Natural killer cell (primary cell): ENCODE data around the gene C12orf76. TPM values are rescaled to one million over a fixed set of nuclear protein-coding genes. Genes with fewer than 3 reads are reported as not detected.
"Not testable (repeated sequence)": the region's sequence is repeated elsewhere in the genome, so short reads cannot be mapped to it uniquely, and the experiment has no call there.

Experiments
- ATAC-seq, 3 donors: fragments of 150-1000 bp in 2 of 3; fragments of 200-7000 bp in 1 of 3; cut with Tn5 transposase; 1 replicate in 1 of 3; 2 replicates in 2 of 3; pipeline ENCODE4 v1.10.0; 2021; ENCODE audit warnings: mild to moderate bottlenecking in 2 of 3, moderate library complexity in 2 of 3
- DNase-seq, 2 donors: peaks; one replicate each; pipeline versions ENCODE4 v3.0.0 to v3.0.0-alpha.2; 2013 to 2021; ENCODE audit warnings: mixed read lengths in 1 of 2
- H3K27ac ChIP-seq: one replicate; pipeline ENCODE4 v1.5.1; 2013; ENCODE audit warnings: mild to moderate bottlenecking, low read length
- H3K27me3 ChIP-seq: one replicate; pipeline ENCODE4 v1.6.1; 2013; ENCODE audit warnings: low read length; ENCODE audit not compliant: control insufficient read depth, insufficient read depth
- H3K36me3 ChIP-seq: one replicate; pipeline ENCODE4 v1.6.1; 2013; ENCODE audit warnings: low read length; ENCODE audit not compliant: control insufficient read depth, insufficient read depth
- H3K4me1 ChIP-seq: one replicate; pipeline ENCODE4 v1.6.1; 2013; ENCODE audit warnings: low read length; ENCODE audit not compliant: control insufficient read depth, insufficient read depth
- H3K4me3 ChIP-seq: one replicate; pipeline ENCODE4 v1.5.1; 2013; ENCODE audit warnings: low read length
- H3K9me3 ChIP-seq: one replicate; pipeline ENCODE4 v1.6.1; 2013; ENCODE audit warnings: low read length; ENCODE audit not compliant: control insufficient read depth, insufficient read depth
- H3K27ac Mint-ChIP-seq, 2 donors: one replicate each; pipeline ENCODE4 v1.8.0; 2022; ENCODE audit warnings: mild to moderate bottlenecking in 2 of 2, mixed read lengths in 2 of 2, moderate library complexity in 1 of 2
- H3K27me3 Mint-ChIP-seq, 2 donors: one replicate each; pipeline ENCODE4 v1.8.0; 2022; ENCODE audit warnings: low read depth in 2 of 2, mixed read lengths in 2 of 2
- H3K36me3 Mint-ChIP-seq: one replicate; pipeline ENCODE4 v1.8.0; 2022; ENCODE audit warnings: mixed read lengths
- H3K4me1 Mint-ChIP-seq, 2 donors: one replicate each; pipeline ENCODE4 v1.8.0; 2022; ENCODE audit warnings: mixed read lengths in 2 of 2
- H3K4me3 Mint-ChIP-seq: one replicate; pipeline ENCODE4 v1.8.0; 2022; ENCODE audit warnings: mild to moderate bottlenecking, moderate library complexity, mixed read lengths
- H3K9me3 Mint-ChIP-seq, 2 donors: one replicate each; pipeline ENCODE4 v1.8.0; 2022; ENCODE audit warnings: mixed read lengths in 2 of 2
- CTCF ChIP-seq: fragments of 200-600 bp; IDR thresholded peaks from one replicate; pipeline ENCODE4 v1.8.0; 2022; ENCODE audit warnings: antibody characterized with exemption
- WGBS: methylation state at CpG from one replicate; pipeline ENCODE4 v1.1.7; 2013; ENCODE audit warnings: missing lambda C conversion rate; ENCODE audit not compliant: insufficient coverage; 5-methylcytosine and 5-hydroxymethylcytosine counted together
- intact Hi-C: fragments of 100-400 bp; cut with micrococcal nuclease; formaldehyde crosslinking; loops from one replicate; pipeline ENCODE4 v1.14.2; 2022
- total RNA-seq, 4 donors: library from RNA; stranded (reverse); fragments of 120-200 nt in 1 of 4; gene quantifications; one replicate each; pipeline versions ENCODE4 v1.2.3 to v1.2.4, GENCODE V29; 2013 to 2022

C12orf76 gene
- total RNA-seq, 3 donors from 2014 or later (not counting 1 experiment from before 2014, with no cell fraction given), result 9.9 to 12.1 (median 10.9) TPM

GRCh38 chr12:110090266-110091135 lies 42.2 kb upstream of the C12orf76 start:
- H3K36me3 Mint-ChIP-seq, result no peaks in the 10 kb centered on the region
- no peak overlapping the region for H3K4me3 ChIP-seq
- no peaks in the 10 kb centered on the region for H3K9me3 ChIP-seq
- WGBS, result 89% methylated on average over 8 of the region's 8 CpGs
- ATAC-seq, result no peak
- intact Hi-C loops, result no loop called here
- H3K4me1 ChIP-seq, result no peaks in the 10 kb centered on the region
- no peaks in the 10 kb centered on the region for H3K36me3 ChIP-seq
- no peak for DNase-seq
- H3K4me1 Mint-ChIP-seq, result no peaks in the 10 kb centered on the region
- peaks cover 8 to 15% of the 10 kb centered on the region in 2 donors for H3K27me3 Mint-ChIP-seq
- H3K4me3 Mint-ChIP-seq, result no peak overlapping the region
- H3K27ac ChIP-seq, result no peak overlapping the region
- no peaks in the 10 kb centered on the region for H3K9me3 Mint-ChIP-seq
- TF ChIP-seq CTCF, result no peak
- H3K27me3 ChIP-seq, result no peaks in the 10 kb centered on the region
- H3K27ac Mint-ChIP-seq, result no peak overlapping the region

GRCh38 chr12:110088936-110089335 lies 40.6 kb upstream of the C12orf76 start:
- TF ChIP-seq CTCF, result no peak
- ATAC-seq (no peak), DNase-seq (no peak)
- no peaks in the 10 kb centered on the region for H3K36me3 ChIP-seq
- intact Hi-C loops, result no loop called here
- H3K27ac Mint-ChIP-seq, result no peak overlapping the region
- H3K4me1 Mint-ChIP-seq, result no peaks in the 10 kb centered on the region
- WGBS, result 83% methylated on average over 5 of the region's 5 CpGs
- no peak overlapping the region for H3K4me3 ChIP-seq
- no peaks in the 10 kb centered on the region for H3K27me3 ChIP-seq
- H3K9me3 Mint-ChIP-seq, result no peaks in the 10 kb centered on the region
- no peak overlapping the region for H3K4me3 Mint-ChIP-seq
- H3K4me1 ChIP-seq, result no peaks in the 10 kb centered on the region
- H3K36me3 Mint-ChIP-seq, result no peaks in the 10 kb centered on the region
- H3K27ac ChIP-seq, result no peak overlapping the region
- peaks cover 8 to 15% of the 10 kb centered on the region in 2 donors for H3K27me3 Mint-ChIP-seq
- H3K9me3 ChIP-seq, result no peaks in the 10 kb centered on the region

- 22% methylated on average over 6 of the region's 6 CpGs for WGBS
- H3K4me1 ChIP-seq, H3K4me3 Mint-ChIP-seq, H3K4me3 ChIP-seq, H3K36me3 ChIP-seq, H3K27ac Mint-ChIP-seq, ATAC-seq, DNase-seq, H3K27ac ChIP-seq, H3K36me3 Mint-ChIP-seq, H3K27me3 ChIP-seq, H3K4me1 Mint-ChIP-seq, H3K9me3 ChIP-seq, H3K9me3 Mint-ChIP-seq, intact Hi-C loops: not testable (repeated sequence)
- peaks cover 8 to 15% of the 10 kb centered on the region in 2 donors for H3K27me3 Mint-ChIP-seq
These were observed 39.9 kb upstream of the C12orf76 start for GRCh38 chr12:110088216-110088615.

- no peaks in the 10 kb centered on the region for H3K36me3 ChIP-seq
- H3K9me3 ChIP-seq, result no peaks in the 10 kb centered on the region
- peaks cover 12% of the 10 kb centered on the region for H3K4me1 ChIP-seq
- WGBS, result 95% methylated on average over 3 of the region's 4 CpGs
- ATAC-seq (no peak), DNase-seq (no peak)
- no peak for TF ChIP-seq CTCF
- peaks cover 8% of the 10 kb centered on the region in 2 donors for H3K27me3 Mint-ChIP-seq
- no peak overlapping the region for H3K4me3 Mint-ChIP-seq
- peaks cover 2 to 3% of the 10 kb centered on the region in 2 donors for H3K9me3 Mint-ChIP-seq
- H3K4me1 Mint-ChIP-seq, result peaks cover 6 to 12% of the 10 kb centered on the region in 2 donors
- no peak overlapping the region for H3K4me3 ChIP-seq
- no peak overlapping the region for H3K27ac ChIP-seq
- intact Hi-C loops, result no loop called here
- H3K27ac Mint-ChIP-seq, result no peak overlapping the region
- H3K36me3 Mint-ChIP-seq, result no peaks in the 10 kb centered on the region
- no peaks in the 10 kb centered on the region for H3K27me3 ChIP-seq
These were observed 36.1 kb upstream of the C12orf76 start for GRCh38 chr12:110084314-110085015.
